ENCODE data around the gene SVBP. TPM values are rescaled to one million over a fixed set of nuclear protein-coding genes. Genes with fewer than 3 reads are reported as not detected.

Gene SVBP
- total RNA-seq, 1 donor, result 17.0 TPM

DNA sequence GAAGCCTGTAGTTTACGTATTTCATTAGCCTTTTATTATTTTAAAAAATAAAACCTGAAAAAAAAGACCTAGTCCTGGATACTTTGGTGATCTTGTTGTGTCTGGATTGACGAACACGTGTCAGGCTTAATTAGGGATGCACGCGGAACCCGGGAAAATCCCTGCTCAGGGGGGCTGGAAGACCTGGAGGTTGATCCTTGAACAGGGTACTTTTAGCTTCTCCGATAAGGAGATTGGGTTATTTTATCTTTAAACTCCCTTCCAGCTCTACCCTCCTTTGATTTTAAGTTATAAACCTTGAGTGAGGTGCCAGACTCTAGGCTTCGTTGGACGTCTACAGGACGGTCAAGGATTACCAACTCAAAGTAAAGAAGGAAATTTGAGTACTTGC, 28.7 kb upstream of the SVBP start:
- DNase-seq (ENCODE audit: insufficient read length, low spot score, missing footprints), result no peak
- TF ChIP-seq, protein P1, sequence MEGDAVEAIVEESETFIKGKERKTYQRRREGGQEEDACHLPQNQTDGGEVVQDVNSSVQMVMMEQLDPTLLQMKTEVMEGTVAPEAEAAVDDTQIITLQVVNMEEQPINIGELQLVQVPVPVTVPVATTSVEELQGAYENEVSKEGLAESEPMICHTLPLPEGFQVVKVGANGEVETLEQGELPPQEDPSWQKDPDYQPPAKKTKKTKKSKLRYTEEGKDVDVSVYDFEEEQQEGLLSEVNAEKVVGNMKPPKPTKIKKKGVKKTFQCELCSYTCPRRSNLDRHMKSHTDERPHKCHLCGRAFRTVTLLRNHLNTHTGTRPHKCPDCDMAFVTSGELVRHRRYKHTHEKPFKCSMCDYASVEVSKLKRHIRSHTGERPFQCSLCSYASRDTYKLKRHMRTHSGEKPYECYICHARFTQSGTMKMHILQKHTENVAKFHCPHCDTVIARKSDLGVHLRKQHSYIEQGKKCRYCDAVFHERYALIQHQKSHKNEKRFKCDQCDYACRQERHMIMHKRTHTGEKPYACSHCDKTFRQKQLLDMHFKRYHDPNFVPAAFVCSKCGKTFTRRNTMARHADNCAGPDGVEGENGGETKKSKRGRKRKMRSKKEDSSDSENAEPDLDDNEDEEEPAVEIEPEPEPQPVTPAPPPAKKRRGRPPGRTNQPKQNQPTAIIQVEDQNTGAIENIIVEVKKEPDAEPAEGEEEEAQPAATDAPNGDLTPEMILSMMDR (IDR thresholded peaks at IDR 0.05; ENCODE audit: extremely low read depth, low read depth, low read length), result no peak
- Histone ChIP-seq H3K9me3 (ENCODE audit: low read depth, low read length) (peaks cover 2% of the 10 kb centered on the region), H3K36me3 (ENCODE audit: insufficient read depth, low read length) (peaks cover 26% of the 10 kb centered on the region), H2AFZ (ENCODE audit: low read length) (peak overlapping the region; percentile 90), H3K79me2 (ENCODE audit: insufficient read depth, low read length) (peaks cover 16% of the 10 kb centered on the region), H3K4me3 (ENCODE audit: insufficient read depth, low read length) (peak overlapping the region; percentile 88), H3K27me3 (ENCODE audit: insufficient read depth, low read length) (no peaks in the 10 kb centered on the region), H3K4me1 (ENCODE audit: insufficient read depth, low read length) (peaks cover 22% of the 10 kb centered on the region), H3K27ac (ENCODE audit: low read depth, low read length) (no peak overlapping the region), H4K20me1 (ENCODE audit: insufficient read depth, low read length) (peaks cover 4% of the 10 kb centered on the region), H3K4me2 (ENCODE audit: insufficient read depth, low read length) (peak overlapping the region; percentile 95)

DNA sequence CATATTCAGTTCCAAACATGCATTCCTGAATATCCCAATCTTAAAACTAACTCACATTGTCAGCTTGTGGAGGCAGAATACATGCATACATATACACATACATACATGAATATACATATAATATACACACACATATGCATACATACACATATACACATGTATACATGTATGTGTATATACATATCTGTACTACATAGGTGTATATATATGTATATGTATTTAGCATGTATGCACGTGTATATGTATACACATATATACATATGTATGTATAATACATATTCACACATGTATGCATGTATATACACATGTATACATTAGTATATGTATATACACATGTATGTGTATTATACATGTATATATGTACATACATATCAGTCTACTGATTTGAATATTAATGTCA, 28.0 kb upstream of the SVBP start:
- Histone ChIP-seq H3K4me3 (ENCODE audit: insufficient read depth, low read length) (no peak overlapping the region), H3K9me3 (ENCODE audit: low read depth, low read length) (no peaks in the 10 kb centered on the region), H3K4me1 (ENCODE audit: insufficient read depth, low read length) (peaks cover 22% of the 10 kb centered on the region), H4K20me1 (ENCODE audit: insufficient read depth, low read length) (peaks cover 4% of the 10 kb centered on the region), H3K4me2 (ENCODE audit: insufficient read depth, low read length) (peak overlapping the region; percentile 95), H3K27ac (ENCODE audit: low read depth, low read length) (no peak overlapping the region), H3K36me3 (ENCODE audit: insufficient read depth, low read length) (peaks cover 20% of the 10 kb centered on the region), H3K79me2 (ENCODE audit: insufficient read depth, low read length) (peaks cover 16% of the 10 kb centered on the region), H3K27me3 (ENCODE audit: insufficient read depth, low read length) (no peaks in the 10 kb centered on the region), H2AFZ (ENCODE audit: low read length) (no peak overlapping the region)
- TF ChIP-seq, protein P1 (IDR thresholded peaks at IDR 0.05; ENCODE audit: extremely low read depth, low read depth, low read length), result no peak
- DNase-seq (ENCODE audit: insufficient read length, low spot score, missing footprints), result no peak

DNA sequence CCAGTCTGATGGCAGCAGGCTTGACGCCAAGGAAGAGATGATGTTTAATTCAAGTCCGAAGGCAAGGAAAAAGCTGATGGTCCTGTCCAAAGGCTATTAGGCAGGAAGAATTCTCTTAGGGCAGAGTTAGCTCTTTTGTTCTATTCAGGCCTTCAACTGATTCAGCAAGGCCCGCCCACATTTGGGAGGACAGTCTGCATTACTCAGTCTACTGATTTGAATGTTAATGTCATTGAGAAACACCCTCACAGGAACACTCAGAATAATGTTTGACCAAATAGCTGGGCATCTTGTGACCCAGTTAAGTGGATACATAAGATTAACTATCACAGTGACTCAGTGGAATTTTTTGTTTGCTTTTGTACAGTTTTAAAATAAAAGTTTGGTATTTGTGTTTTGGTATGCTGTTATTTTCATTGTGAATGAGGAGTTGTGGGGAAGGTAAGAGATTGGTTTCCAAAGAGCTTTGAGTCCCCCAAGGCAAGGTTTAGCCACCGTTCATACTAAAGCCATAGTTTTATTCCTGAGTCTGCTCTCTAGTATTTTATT, 27.5 kb upstream of the SVBP start:
- no peaks in the 10 kb centered on the region for H3K9me3 ChIP-seq (ENCODE audit: low read depth, low read length)
- DNase-seq (ENCODE audit: insufficient read length, low spot score, missing footprints), result no peak
- TF ChIP-seq, protein P1 (IDR thresholded peaks at IDR 0.05; ENCODE audit: extremely low read depth, low read depth, low read length), result no peak
- H3K4me2 ChIP-seq (ENCODE audit: insufficient read depth, low read length), result no peak overlapping the region
- H4K20me1 ChIP-seq (ENCODE audit: insufficient read depth, low read length), result peaks cover 4% of the 10 kb centered on the region
- H3K27me3 ChIP-seq (ENCODE audit: insufficient read depth, low read length), result no peaks in the 10 kb centered on the region
- peaks cover 16% of the 10 kb centered on the region for H3K79me2 ChIP-seq (ENCODE audit: insufficient read depth, low read length)
- H3K36me3 ChIP-seq (ENCODE audit: insufficient read depth, low read length), result peaks cover 17% of the 10 kb centered on the region
- no peak overlapping the region for H3K27ac ChIP-seq (ENCODE audit: low read depth, low read length)
- H3K4me3 ChIP-seq (ENCODE audit: insufficient read depth, low read length), result no peak overlapping the region
- H2AFZ ChIP-seq (ENCODE audit: low read length), result peak overlapping the region; percentile 24
- H3K4me1 ChIP-seq (ENCODE audit: insufficient read depth, low read length), result peaks cover 22% of the 10 kb centered on the region

DNA sequence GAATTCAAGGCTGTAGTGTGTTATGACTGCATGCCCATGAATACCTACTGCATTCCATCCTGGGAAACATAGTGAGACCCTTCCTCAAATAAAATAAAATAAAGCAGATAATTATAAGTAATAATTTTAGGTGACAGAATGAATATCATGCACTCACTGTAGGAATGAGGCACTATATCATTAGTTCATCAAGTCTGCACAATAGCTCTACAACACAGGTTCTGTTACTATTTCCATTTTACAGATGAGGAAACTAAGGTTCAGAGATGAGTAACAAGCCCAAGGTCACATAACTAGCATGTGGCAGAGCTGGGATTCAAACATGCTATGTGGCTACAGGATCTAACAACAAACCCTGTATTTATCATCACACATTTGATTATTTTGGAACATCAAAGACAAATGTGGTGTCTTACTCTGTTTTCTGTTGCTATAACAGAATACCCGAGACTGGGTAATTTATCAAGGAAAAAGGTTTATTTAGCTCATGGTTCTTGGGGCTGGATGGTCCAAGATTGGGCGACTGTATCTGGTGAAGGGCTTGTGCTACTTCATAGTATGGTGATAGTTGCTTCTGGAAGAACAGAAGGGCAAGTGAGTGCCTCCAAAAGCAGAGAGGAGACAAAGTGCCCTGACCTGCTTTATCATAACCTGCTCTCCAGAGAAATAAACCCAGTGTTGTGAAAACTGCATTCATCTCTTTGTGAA, 24.4 kb upstream of the SVBP start:
- H3K27ac ChIP-seq (ENCODE audit: low read depth, low read length), result no peak overlapping the region
- TF ChIP-seq, protein P1 (IDR thresholded peaks at IDR 0.05; ENCODE audit: extremely low read depth, low read depth, low read length), result no peak
- H3K4me3 ChIP-seq (ENCODE audit: insufficient read depth, low read length), result no peak overlapping the region
- H3K9me3 ChIP-seq (ENCODE audit: low read depth, low read length), result no peaks in the 10 kb centered on the region
- peaks cover 1% of the 10 kb centered on the region for H3K79me2 ChIP-seq (ENCODE audit: insufficient read depth, low read length)
- no peaks in the 10 kb centered on the region for H4K20me1 ChIP-seq (ENCODE audit: insufficient read depth, low read length)
- peaks cover 11% of the 10 kb centered on the region for H3K4me1 ChIP-seq (ENCODE audit: insufficient read depth, low read length)
- no peak overlapping the region for H2AFZ ChIP-seq (ENCODE audit: low read length)
- peaks cover 11% of the 10 kb centered on the region for H3K36me3 ChIP-seq (ENCODE audit: insufficient read depth, low read length)
- H3K27me3 ChIP-seq (ENCODE audit: insufficient read depth, low read length), result no peaks in the 10 kb centered on the region
- H3K4me2 ChIP-seq (ENCODE audit: insufficient read depth, low read length), result no peak overlapping the region
- DNase-seq (ENCODE audit: insufficient read length, low spot score, missing footprints), result no peak

Measured in osteoblast (primary cell).